GM06990 (cell line): ENCODE measurements around the gene RNF180.

Source experiments
- DNase-seq: peaks from one replicate; pipeline ENCODE4 v3.0.0-alpha.2; 2011; ENCODE audit not compliant: insufficient read length; ENCODE audit errors: extremely low read depth
- H3K27me3 ChIP-seq: replicated peaks from 2 replicates; pipeline ENCODE4 v1.6.0; 2011; ENCODE audit warnings: low read length; ENCODE audit not compliant: control insufficient read depth, insufficient read depth
- H3K36me3 ChIP-seq: 2 replicates; pipeline ENCODE4 v1.5.1; 2011; ENCODE audit warnings: low read length; ENCODE audit not compliant: control insufficient read depth, insufficient read depth
- H3K4me3 ChIP-seq: replicated peaks from 2 replicates; pipeline ENCODE4 v1.5.1; 2011; ENCODE audit warnings: low read depth, mild to moderate bottlenecking, control low read depth, low read length
- TF ChIP-seq, protein P1 (sequence below): IDR thresholded peaks from 2 replicates; pipeline ENCODE4 v1.5.1; 2011; ENCODE audit warnings: low read length, control low read depth, mild to moderate bottlenecking, inconsistent platforms; ENCODE audit not compliant: insufficient read depth, poor library complexity, severe bottlenecking

RNF180 gene

DNA sequence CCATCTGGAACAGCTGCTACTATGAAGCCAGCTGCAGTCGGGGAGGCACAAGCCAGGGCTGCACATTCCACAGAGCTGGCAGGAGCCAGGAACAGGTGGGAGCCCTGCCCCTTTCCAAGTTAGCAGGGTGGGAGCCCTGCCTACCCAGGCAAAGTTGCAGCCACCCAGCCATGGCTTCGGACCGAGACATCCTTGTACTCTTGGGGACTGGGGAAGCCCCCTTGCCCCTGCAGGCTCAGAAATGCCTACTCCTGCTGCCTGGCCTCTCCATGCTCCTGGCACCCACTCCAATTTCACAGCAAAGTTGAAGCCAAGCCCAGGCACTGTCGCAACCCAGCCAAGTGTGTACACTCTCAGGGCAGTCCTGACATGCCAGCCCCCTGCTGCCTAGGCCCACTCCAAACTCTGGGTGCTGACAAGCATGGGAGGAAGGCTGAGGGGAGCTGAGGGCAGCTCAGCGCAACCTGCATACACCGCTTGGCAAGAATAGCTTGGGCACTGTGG lies 165.1 kb downstream of the RNF180 start:
- no peaks in the 10 kb centered on the region for H3K36me3 ChIP-seq
- no peaks in the 10 kb centered on the region for H3K27me3 ChIP-seq
- no peak overlapping the region for H3K4me3 ChIP-seq
- no peak for DNase-seq
- TF ChIP-seq, protein P1, sequence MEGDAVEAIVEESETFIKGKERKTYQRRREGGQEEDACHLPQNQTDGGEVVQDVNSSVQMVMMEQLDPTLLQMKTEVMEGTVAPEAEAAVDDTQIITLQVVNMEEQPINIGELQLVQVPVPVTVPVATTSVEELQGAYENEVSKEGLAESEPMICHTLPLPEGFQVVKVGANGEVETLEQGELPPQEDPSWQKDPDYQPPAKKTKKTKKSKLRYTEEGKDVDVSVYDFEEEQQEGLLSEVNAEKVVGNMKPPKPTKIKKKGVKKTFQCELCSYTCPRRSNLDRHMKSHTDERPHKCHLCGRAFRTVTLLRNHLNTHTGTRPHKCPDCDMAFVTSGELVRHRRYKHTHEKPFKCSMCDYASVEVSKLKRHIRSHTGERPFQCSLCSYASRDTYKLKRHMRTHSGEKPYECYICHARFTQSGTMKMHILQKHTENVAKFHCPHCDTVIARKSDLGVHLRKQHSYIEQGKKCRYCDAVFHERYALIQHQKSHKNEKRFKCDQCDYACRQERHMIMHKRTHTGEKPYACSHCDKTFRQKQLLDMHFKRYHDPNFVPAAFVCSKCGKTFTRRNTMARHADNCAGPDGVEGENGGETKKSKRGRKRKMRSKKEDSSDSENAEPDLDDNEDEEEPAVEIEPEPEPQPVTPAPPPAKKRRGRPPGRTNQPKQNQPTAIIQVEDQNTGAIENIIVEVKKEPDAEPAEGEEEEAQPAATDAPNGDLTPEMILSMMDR, result no peak

DNA sequence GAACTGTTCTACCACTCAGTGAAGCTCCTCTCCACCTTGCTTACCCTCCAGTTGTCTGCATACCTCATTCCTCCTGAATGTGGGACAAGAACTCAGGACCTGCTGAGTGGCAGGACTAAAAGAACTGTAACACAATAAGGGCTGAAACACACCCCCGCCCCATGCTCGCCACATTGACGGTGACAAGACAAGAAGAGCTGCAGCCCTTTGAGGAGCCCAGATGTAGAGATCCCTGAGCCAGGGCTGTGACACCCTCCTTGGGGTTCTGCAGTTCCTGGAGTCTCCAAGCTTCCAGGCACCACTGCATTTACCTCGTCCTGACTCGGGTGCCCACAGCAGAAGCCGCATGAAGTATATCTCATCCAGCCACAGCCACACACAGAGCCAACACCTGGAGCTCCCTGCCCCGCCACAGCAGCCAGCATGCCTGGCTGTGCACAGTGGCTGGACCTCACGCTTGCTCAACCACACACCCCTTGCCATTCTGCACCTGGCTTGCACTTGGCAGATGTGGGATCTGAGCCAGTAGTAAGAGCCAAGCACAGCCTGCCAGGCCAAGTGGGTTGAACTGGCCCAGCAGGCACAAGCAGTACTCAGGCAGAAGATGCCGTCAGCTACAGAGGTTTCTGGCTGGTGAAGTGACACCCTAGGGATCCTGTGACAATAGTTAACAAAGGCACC lies 166.1 kb downstream of the RNF180 start:
- TF ChIP-seq, protein P1, result no peak
- no peak overlapping the region for H3K4me3 ChIP-seq
- no peaks in the 10 kb centered on the region for H3K36me3 ChIP-seq
- no peaks in the 10 kb centered on the region for H3K27me3 ChIP-seq
- no peak for DNase-seq

DNA sequence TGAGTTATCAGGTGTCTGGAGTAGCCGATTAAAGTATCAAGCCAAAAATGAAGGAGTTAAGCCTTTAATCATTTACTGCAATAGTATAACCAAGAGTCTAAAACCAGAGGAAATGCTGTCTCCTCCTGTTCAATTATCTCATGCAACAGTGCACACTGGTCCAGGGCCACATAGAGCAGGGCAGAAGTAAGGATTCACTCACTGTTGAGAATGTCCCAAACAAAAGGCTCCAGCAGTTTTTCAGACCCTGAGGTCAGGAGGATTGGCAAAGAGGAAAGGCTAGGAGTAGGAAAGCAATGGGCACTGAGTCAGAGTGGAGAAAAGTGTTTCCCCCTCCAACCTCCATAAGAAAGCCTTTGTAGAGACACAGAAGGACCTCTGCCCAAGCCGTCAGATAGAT lies 168.2 kb downstream of the RNF180 start:
- no peak for DNase-seq
- H3K27me3 ChIP-seq, result no peaks in the 10 kb centered on the region
- TF ChIP-seq, protein P1, result no peak
- H3K36me3 ChIP-seq, result no peaks in the 10 kb centered on the region
- no peak overlapping the region for H3K4me3 ChIP-seq

DNA sequence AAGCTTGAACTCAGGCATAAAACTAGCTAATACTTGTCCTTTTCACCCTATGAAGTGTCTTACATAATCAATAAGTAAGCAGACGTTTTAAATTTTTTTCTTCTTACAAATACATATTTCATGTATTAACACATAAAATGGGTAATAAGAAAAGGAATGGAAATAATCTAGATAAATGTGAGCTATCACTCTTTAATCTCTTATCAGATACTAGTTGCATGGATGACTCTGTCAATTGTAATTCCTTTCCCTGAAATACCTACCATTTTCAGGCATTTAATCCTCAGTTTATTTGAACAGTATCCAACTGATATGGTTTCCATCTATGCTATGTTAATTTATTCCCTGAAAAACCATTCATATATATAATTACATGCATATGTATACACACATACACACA lies 174.1 kb downstream of the RNF180 start:
- no peak overlapping the region for H3K4me3 ChIP-seq
- DNase-seq, result no peak
- H3K36me3 ChIP-seq, result no peaks in the 10 kb centered on the region
- TF ChIP-seq, protein P1, result no peak
- no peaks in the 10 kb centered on the region for H3K27me3 ChIP-seq

DNA sequence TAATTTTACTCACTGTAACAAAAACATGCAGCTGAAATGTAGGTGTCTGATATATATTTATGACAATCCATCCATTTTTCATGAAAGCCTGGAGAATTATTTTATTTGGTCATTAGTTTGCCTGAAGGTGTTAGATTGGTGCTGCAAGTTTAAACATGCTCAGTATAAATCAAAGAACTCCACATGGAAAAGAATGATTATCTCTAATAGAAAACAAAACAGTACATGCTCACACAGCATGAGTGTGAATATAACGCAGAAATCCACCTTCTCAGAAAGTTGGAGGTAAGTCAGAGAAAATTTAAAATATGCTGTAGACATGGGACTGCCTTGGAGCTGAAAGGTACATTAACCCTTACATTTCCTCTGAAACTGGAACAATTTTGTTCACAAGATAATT lies 174.7 kb downstream of the RNF180 start:
- no peaks in the 10 kb centered on the region for H3K27me3 ChIP-seq
- H3K36me3 ChIP-seq, result no peaks in the 10 kb centered on the region
- H3K4me3 ChIP-seq, result no peak overlapping the region
- TF ChIP-seq, protein P1, result no peak
- no peak for DNase-seq
